ENCODE measurements around the gene CDH8. TPM values are rescaled to one million over a fixed set of nuclear protein-coding genes. Genes with fewer than 3 reads are reported as not detected.

Gene CDH8
- total RNA-seq, 1 donor from 2014 or later = 0.43 TPM

GRCh38 chr16:61665512-61665911, 370.7 kb downstream of the CDH8 start:
- intact Hi-C loops (cut with micrococcal nuclease) = no loop called here

GRCh38 chr16:61659936-61660335, 376.3 kb downstream of the CDH8 start:
- intact Hi-C loops (cut with micrococcal nuclease) = no loop called here

- intact Hi-C loops (cut with micrococcal nuclease) = no loop called here
Observed at GRCh38 chr16:61654962-61655361, 381.3 kb downstream of the CDH8 start.

GRCh38 chr16:61653544-61653943, 382.7 kb downstream of the CDH8 start:
- intact Hi-C loops (cut with micrococcal nuclease) = no loop called here

GRCh38 chr16:61645561-61645960, 390.7 kb downstream of the CDH8 start:
- intact Hi-C loops (cut with micrococcal nuclease) = no loop called here

GRCh38 chr16:61644736-61645135, 391.5 kb downstream of the CDH8 start:
- intact Hi-C loops (cut with micrococcal nuclease) = no loop called here

GRCh38 chr16:61617219-61617783, 418.9 kb downstream of the CDH8 start:
- intact Hi-C loops (cut with micrococcal nuclease) = no loop called here

- intact Hi-C loops (cut with micrococcal nuclease) = no loop called here
Observed at GRCh38 chr16:61616088-61616487, 420.1 kb downstream of the CDH8 start.

- intact Hi-C loops (cut with micrococcal nuclease) = no loop called here
Observed at GRCh38 chr16:61611847-61612491, 424.3 kb downstream of the CDH8 start.

GRCh38 chr16:61606581-61606980, 429.7 kb downstream of the CDH8 start:
- intact Hi-C loops (cut with micrococcal nuclease) = no loop called here
